SHP77 treated with DMSO at 0.1 percent for 48 hours (cell line): Measurements from ENCODE around the gene NFATC3.

Experiments
- DNase-seq: peaks from one replicate; lab custom pipeline; 2025; lab: John Stamatoyannopoulos, UW

Gene NFATC3

DNA sequence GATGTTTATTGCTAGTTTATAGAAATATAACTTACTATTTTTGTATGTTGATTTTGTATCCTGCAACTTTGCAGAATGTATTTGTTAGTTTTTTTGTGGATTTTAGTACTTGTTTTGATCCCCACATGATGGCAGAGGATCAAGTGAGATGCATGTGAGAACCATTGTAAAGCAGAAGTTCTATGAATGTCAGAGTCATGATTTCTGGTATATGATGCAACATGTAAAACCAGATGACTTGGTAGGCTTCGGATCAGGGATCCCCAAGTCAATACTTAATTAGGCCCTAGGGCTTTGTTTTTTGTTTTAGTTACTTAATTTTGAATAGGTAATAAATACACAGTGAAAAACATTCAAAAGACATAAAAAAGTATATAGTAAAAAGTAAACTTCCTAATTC is 104.9 kb downstream of the NFATC3 start:
- no peak for DNase-seq

DNA sequence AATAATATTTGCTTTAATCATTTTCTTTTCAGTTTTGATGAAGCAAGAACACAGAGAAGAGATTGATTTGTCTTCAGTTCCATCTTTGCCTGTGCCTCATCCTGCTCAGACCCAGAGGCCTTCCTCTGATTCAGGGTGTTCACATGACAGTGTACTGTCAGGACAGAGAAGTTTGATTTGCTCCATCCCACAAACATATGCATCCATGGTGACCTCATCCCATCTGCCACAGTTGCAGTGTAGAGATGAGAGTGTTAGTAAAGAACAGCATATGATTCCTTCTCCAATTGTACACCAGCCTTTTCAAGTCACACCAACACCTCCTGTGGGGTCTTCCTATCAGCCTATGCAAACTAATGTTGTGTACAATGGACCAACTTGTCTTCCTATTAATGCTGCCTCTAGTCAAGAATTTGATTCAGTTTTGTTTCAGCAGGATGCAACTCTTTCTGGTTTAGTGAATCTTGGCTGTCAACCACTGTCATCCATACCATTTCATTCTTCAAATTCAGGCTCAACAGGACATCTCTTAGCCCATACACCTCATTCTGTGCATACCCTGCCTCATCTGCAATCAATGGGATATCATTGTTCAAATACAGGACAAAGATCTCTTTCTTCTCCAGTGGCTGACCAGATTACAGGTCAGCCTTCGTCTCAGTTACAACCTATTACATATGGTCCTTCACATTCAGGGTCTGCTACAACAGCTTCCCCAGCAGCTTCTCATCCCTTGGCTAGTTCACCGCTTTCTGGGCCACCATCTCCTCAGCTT is 105.8 kb downstream of the NFATC3 start:
- no peak for DNase-seq

- no peak for DNase-seq
These were observed 109.1 kb downstream of the NFATC3 start for GRCh38 chr16:68194251-68194650.

GRCh38 chr16:68197250-68197649 is 112.1 kb downstream of the NFATC3 start:
- DNase-seq: no peak

DNA sequence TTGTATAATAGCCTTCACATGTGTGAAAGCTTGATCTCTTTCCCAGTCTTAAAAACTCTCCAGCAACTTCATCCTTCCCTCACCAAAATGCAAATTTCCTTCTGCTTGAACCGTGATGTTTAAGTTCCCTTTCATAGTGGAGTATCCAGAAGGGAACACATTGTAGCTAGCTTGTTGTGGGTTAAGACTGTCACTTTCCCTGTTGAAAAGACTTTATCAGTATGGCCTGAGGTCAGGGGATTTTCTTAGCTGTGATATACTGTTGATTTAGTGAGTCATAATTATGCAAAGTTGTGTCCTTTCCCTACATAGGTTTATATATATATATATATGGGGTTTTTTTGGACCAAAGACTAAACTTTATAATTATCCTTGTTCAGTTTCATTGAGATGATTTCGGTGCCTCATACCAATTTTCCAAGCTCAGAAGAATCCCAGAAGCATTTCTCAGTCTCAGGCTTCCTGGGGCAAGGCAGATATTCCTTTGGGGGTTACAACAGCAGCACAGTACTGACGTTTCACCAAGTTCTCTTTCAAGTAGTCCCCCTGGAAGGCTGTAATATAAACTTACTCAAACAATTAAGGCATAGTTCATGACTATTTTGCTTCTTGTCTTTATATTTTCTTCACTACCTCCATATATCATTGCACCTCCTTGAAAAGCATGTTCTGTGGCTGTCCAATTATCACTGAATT is 115.1 kb downstream of the NFATC3 start:
- DNase-seq: no peak

DNA sequence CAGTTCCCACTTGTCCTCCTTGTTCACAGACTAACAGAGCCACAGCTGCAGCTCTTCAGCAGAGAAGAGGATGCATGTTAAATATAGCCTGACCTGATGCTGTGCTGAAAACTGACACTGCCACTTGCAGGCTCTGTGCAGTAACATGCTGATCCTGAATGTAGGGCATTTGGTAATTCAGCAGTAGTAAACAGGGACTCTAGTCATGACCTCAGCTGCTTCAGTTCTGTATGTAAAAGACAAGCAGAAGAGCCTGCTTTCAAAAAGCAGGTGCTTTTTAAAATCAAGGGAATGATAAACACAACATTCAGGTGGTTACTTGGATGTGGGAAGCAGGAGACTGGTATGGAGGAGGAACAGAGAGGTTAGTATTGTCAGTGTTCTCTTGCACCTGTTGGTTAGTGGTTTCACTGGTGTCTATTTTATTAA is 116.9 kb downstream of the NFATC3 start:
- DNase-seq: peak; percentile 29

DNA sequence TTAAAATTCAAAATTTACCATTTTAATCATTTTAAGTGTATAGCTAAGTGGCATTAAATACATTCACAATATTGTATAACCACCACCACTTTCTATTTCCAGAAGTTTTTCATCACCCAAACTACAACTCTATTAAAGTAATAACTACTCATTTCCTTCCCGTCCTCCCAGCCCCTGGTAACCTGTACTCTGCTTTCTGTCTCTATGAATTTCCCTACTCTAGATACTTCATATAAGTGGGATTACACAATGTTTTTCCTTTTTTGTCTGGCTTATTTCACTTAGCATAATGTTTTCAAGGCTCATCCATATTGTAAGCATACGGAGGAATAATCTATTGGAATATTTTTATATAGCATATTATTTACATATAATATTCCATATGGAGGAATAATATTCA is 121.1 kb downstream of the NFATC3 start:
- DNase-seq: no peak

DNA sequence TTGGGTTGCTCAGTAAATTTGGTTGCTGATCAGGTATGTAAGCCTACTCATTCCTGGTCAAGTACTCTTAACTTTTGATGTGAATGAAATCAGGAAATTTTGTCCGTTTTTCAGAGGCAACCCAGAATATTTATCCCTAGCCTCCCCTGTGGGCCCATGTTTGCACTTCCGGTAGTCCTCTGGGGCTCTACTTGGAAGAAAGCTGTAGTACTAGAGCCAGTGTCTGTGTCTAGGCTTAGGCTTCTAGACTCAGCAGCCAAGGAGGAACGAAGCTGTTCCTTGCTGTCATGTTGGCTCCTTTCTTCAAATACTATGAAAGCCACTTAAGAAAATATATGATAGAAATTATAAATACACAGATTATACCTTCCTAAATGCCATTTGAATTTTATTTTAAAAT is 129.6 kb downstream of the NFATC3 start:
- DNase-seq: no peak

GRCh38 chr16:68215302-68215701 is 130.1 kb downstream of the NFATC3 start:
- DNase-seq: no peak

DNA sequence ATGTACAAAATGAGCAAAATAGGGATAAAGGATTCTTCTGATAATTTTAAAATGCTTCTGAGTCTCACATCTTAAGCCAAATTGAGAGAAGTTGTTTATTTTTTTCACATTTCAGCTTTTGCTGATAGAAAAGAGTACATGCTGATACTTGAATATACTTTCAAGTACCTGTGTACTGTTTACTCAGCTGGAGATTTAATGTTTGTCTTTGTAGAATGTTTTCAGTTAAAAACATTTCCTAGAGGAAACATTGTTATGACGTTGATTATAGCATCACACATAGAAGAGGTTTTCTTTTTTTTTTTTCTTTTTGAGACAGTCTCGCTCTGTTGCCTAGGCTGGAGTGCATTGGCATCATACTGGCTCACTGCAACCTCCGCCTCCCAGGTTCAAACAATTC is 131.1 kb downstream of the NFATC3 start:
- DNase-seq: no peak

DNA sequence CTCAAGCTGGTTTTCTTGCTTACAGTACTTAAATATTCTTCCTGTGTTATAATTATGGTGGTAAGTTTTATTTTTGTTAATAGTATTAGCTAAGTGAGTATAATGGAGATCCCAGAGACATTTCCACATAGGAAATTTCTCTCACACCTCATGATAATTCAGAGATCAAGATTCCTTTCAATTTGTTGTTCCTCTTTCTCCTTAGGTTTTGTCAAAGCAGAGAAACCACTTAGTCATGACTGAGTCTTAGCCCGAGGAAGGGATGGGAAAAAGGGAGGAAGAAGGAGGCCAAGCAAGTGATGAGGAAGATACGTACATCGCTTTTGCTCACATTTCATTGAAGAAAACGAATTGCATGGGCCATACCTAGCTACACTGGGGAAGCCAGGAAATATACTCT is 132.3 kb downstream of the NFATC3 start:
- DNase-seq: no peak

DNA sequence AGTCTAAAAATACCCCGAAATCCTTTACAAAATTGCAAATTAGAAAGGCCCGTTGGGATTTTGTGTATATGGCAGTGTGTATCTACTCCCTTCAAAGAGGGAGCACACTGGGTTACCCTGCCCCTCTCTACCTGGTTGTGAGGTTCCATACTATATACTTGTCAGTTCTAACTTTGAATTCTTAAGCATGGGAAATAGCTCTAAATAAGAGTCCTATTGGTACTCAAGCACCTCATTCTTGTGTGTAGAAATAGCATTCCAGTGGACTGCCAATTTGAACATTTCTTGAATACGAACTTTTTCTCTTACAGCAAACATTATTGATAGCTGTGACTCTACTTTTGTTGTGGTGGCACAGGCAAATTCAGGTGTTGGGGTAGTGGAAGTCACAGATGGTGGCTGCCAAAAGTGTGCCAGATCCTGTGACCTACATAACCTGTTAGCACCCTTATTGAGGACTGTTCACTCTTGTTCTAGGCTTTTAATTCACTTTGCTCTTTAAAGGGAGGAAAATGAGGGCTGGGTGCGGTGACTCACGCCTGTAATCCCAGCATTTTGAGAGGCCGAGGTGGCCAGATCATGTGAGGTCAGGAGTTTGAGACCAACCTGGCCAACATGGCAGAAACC is 134.7 kb downstream of the NFATC3 start:
- no peak for DNase-seq

GRCh38 chr16:68223072-68223471 is 137.9 kb downstream of the NFATC3 start:
- no peak for DNase-seq

DNA sequence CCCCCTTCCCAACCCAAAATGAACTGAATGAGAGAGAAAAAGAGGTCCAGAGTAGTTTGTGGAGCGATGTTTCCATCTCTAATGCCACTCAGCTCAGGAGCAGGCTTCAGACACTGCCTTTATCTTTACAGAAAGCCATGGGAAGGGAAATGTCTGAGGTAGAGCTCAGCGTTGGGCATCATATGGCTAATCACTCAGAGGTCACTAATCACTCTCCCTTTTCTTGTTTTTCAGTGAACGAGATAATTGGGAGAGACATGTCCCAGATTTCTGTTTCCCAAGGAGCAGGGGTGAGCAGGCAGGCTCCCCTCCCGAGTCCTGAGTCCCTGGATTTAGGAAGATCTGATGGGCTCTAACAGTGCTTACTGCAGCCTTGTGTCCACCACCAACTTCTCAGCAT is 140.9 kb downstream of the NFATC3 start:
- DNase-seq: no peak

- DNase-seq: no peak
These were observed 142.1 kb downstream of the NFATC3 start for GRCh38 chr16:68227183-68227793.

GRCh38 chr16:68227850-68228553 is 142.8 kb downstream of the NFATC3 start:
- no peak for DNase-seq

DNA sequence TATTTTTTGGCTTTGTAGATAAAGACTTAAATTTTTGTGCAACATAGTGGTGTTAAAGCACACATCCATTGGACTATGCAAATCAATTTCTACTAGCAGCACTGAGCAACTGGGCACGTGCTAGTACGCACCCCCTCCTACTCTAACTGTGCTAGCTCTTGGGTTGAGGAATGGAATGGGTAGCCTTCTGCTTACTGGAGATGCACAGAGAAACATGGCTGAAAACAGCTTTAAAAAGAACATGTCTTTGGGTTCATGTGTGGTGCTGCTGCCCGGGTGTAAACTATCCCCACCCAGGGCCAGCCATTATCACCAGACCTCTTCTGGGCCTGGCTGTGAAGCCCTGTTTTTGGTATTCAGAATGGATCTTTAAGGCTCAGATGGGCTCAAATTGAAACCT is 143.5 kb downstream of the NFATC3 start:
- DNase-seq: no peak

DNA sequence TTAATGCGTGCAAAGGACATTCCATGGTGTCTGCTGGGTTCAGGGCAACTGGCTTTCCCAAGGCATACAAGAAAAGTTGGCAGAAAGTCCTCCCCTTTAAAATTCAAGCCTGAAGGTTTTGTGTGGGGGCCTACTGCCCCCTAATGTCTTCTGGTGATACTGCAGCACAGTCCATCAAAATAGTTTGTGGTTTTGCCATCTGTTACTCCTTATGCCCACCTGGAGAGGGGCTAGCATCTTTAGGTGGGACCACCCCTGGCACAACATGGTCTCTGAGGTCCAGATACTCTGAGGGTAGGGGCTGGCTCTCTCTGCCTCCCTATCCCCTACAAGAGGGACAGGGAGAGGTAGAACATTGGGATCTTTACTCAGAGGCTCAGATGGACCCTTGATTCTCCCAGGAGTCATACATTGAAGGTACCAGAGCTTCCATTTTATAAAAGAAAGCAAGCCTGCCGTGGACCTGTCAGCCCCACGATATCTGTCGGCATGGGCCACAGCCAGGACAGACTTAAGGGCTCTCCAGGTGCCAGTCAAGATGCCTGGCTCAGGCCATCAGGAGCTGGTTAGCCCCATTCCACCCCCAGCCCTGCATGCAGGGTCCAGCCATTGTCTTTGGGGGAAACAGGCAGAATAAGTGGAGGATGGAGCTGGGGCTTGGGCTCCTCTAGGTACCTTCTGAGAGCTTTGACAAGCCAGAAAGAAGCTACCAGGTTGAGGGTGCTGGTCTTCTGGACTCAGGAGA is 144.4 kb downstream of the NFATC3 start:
- DNase-seq: no peak

DNA sequence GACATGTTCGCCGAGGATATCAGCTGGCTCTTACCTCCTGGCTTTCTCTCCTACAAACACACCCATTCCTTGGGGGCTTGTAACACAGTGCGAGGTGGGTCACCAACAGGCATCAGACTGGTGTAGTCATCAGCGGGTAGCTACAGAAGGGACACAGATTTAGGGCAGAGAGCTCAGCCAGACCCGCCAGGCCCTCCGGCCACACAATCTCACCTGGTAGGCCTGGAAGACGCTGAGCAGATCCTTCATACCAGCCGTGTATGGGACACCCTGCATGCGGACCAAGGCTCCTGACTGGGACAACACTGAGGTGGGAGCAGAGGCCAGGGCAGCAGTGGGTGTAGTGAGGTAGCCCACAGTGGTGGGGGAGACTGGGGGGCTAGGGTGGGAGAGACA is 145.0 kb downstream of the NFATC3 start:
- DNase-seq: no peak

DNA sequence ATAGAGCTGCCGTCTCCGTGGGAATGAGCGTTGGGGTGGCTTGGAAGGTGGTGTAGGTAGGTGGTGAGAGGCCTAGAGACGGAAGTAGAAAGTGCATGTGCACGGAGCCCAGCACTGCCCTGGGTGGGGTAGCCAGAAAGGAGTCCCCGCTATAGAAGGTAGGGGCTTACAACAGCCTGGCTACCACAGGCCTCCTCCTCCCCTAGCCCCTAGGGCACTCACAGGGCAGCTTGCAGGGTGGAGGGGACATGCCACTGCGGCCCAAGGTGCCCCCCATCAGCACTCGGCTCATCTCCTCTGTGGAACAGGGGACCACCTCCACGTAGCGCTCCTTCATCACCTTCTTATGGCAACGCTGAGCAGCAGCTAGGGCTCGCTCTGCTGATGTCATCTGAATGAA is 145.8 kb downstream of the NFATC3 start:
- no peak for DNase-seq

DNA sequence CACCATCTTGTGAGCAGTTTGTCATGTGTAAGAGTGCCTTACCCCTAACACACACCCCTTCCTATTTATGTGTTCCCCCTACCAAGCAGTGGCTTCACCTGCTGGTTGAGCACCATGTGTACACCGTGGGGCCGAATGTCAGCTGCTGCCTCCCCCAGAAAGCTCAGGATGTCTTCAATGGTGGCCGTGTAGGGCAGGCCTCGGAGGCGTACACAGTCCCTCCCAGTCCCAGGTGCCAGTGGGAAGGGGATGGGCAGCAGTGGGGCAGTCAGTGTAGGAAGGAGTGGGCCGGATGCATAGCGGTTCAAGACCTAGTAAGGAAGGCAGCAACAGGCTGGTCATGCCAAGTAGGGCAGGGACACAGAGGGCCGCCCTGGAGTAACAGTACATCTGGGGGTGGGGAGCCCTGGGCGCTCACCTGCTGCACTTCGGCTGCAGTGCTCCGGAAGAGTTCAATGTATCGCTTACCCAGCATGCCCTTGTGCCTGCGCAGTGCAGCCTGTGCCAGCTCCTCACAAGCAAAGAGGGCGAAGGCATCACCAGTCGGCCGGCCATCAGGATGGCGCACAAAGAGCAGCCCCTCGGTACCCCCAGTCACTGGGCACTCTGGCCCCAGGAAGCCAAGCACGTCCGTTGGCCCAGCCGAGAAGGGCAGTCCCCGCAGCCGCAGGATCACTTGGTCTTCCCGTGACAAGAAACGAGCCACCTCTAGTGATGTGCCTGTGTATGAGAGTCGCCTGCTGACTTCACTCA is 146.4 kb downstream of the NFATC3 start:
- no peak for DNase-seq
